Astrocyte (in vitro differentiated cells and primary cell): Measurements from ENCODE around the gene HOXD1. TPM values are rescaled to one million over a fixed set of nuclear protein-coding genes. Genes with fewer than 3 reads are reported as not detected.

Source experiments
- DNase-seq: peaks from one replicate; pipeline ENCODE4 v3.0.0-alpha.2; 2010; ENCODE audit warnings: low read depth
- FAIRE-seq: peaks from 2 replicates; lab custom pipeline; 2011; peaks lifted over from hg19 to GRCh38; lab: Jason Lieb, UNC
- H2AFZ ChIP-seq: 2 replicates; pipeline ENCODE4 v1.6.0; 2012; ENCODE audit warnings: low read depth, low read length, inconsistent platforms
- H3K27ac ChIP-seq: 2 replicates; pipeline ENCODE4 v1.5.1; 2011; ENCODE audit warnings: low read depth, low read length, inconsistent platforms
- H3K27me3 ChIP-seq: 2 replicates; pipeline ENCODE4 v1.6.0; 2011; ENCODE audit warnings: low read length, inconsistent platforms; ENCODE audit not compliant: insufficient read depth
- H3K36me3 ChIP-seq: 2 replicates; pipeline ENCODE4 v1.5.1; 2011; ENCODE audit warnings: low read length, inconsistent platforms; ENCODE audit not compliant: insufficient read depth
- H3K4me1 ChIP-seq: 2 replicates; pipeline ENCODE4 v1.5.1; 2011; ENCODE audit warnings: low read length, inconsistent platforms; ENCODE audit not compliant: insufficient read depth
- H3K4me2 ChIP-seq: 2 replicates; pipeline ENCODE4 v1.6.0; 2012; ENCODE audit warnings: low read length, inconsistent platforms
- H3K4me3 ChIP-seq: 2 replicates; pipeline ENCODE4 v1.5.1; 2011; ENCODE audit warnings: low read depth, mild to moderate bottlenecking, low read length, inconsistent platforms; ENCODE audit not compliant: insufficient read depth
- H3K79me2 ChIP-seq: 2 replicates; pipeline ENCODE4 v1.6.0; 2012; ENCODE audit warnings: mild to moderate bottlenecking, low read length, inconsistent platforms; ENCODE audit not compliant: insufficient read depth
- H3K9ac ChIP-seq: 2 replicates; pipeline ENCODE4 v1.6.0; 2012; ENCODE audit warnings: mild to moderate bottlenecking, low read length, inconsistent platforms
- H3K9me3 ChIP-seq: 2 replicates; pipeline ENCODE4 v1.5.1; 2012; ENCODE audit warnings: low read depth, mild to moderate bottlenecking, low read length, inconsistent platforms; ENCODE audit not compliant: insufficient read depth
- H4K20me1 ChIP-seq: 2 replicates; pipeline ENCODE4 v1.6.0; 2012; ENCODE audit warnings: low read length, inconsistent platforms; ENCODE audit not compliant: insufficient read depth
- H3K27ac Mint-ChIP-seq: one replicate; pipeline ENCODE4 v1.8.0; 2021; ENCODE audit warnings: mild to moderate bottlenecking, mixed read lengths; ENCODE audit not compliant: unreplicated experiment
- H3K27me3 Mint-ChIP-seq: one replicate; pipeline ENCODE4 v1.8.0; 2021; ENCODE audit warnings: low read depth, mixed read lengths; ENCODE audit not compliant: unreplicated experiment
- H3K36me3 Mint-ChIP-seq: one replicate; pipeline ENCODE4 v1.8.0; 2021; ENCODE audit warnings: low read depth, mixed read lengths; ENCODE audit not compliant: unreplicated experiment
- H3K4me1 Mint-ChIP-seq: one replicate; pipeline ENCODE4 v1.8.0; 2021; ENCODE audit warnings: low read depth, mixed read lengths; ENCODE audit not compliant: unreplicated experiment
- H3K4me3 Mint-ChIP-seq: one replicate; pipeline ENCODE4 v1.8.0; 2021; ENCODE audit warnings: mild to moderate bottlenecking, moderate library complexity, mixed read lengths; ENCODE audit not compliant: unreplicated experiment
- H3K9me3 Mint-ChIP-seq: one replicate; pipeline ENCODE4 v1.8.0; 2021; ENCODE audit warnings: mild to moderate bottlenecking, mixed read lengths; ENCODE audit not compliant: unreplicated experiment
- EZH2 ChIP-seq: IDR thresholded peaks from 2 replicates; pipeline ENCODE4 v1.6.1; 2012; ENCODE audit warnings: mild to moderate bottlenecking, low read length, inconsistent platforms; ENCODE audit not compliant: insufficient read depth
- total RNA-seq: library from RNA; stranded (reverse); gene quantifications from 2 replicates; pipeline ENCODE4 v1.2.1, GENCODE V29; 2021
- TF ChIP-seq, protein P1 (sequence below): IDR thresholded peaks from 2 replicates; pipeline ENCODE4 v1.5.1; 2011; ENCODE audit warnings: low read depth, mild to moderate bottlenecking, inconsistent platforms, low read length, moderate library complexity; ENCODE audit not compliant: insufficient read depth

HOXD1 gene
- total RNA-seq, 1 donor from 2014 or later, result not detected

DNA sequence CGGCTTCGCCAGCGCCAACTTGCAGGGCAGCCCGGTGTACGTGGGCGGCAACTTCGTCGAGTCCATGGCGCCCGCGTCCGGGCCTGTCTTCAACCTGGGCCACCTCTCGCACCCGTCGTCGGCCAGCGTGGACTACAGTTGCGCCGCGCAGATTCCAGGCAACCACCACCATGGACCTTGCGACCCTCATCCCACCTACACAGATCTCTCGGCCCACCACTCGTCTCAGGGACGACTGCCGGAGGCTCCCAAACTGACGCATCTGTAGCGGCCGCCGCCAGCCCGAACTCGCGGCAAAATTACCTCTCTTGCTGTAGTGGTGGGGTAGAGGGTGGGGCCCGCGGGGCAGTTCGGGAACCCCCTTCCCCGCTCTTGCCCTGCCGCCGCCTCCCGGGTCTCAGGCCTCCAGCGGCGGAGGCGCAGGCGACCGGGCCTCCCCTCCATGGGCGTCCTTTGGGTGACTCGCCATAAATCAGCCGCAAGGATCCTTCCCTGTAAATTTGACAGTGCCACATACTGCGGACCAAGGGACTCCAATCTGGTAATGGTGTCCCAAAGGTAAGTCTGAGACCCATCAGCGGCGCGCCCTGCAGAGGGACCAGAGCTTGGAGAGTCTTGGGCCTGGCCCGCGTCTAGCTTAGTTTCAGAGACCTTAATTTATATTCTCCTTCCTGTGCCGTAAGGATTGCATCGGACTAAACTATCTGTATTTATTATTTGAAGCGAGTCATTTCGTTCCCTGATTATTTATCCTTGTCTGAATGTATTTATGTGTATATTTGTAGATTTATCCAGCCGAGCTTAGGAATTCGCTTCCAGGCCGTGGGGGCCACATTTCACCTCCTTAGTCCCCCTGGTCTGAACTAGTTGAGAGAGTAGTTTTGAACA is 16.2 kb upstream of the HOXD1 start:
- H3K27me3 ChIP-seq, result peaks cover 61% of the 10 kb centered on the region
- H3K36me3 ChIP-seq, result no peaks in the 10 kb centered on the region
- H3K4me1 Mint-ChIP-seq, result peaks cover 12% of the 10 kb centered on the region
- H3K79me2 ChIP-seq, result no peaks in the 10 kb centered on the region
- H3K36me3 Mint-ChIP-seq, result no peaks in the 10 kb centered on the region
- no peak overlapping the region for H3K27ac Mint-ChIP-seq
- peak overlapping the region; percentile 20 for H3K4me3 ChIP-seq
- peak overlapping the region; percentile 37 for H3K27ac ChIP-seq
- peak overlapping the region; percentile 66 for H2AFZ ChIP-seq
- no peak overlapping the region for H3K4me3 Mint-ChIP-seq
- peaks cover 79% of the 10 kb centered on the region for H3K27me3 Mint-ChIP-seq
- no peaks in the 10 kb centered on the region for H3K9me3 ChIP-seq
- DNase-seq, result peak; percentile 49
- peaks cover 13% of the 10 kb centered on the region for H3K9me3 Mint-ChIP-seq
- peak overlapping the region; percentile 50 for H3K4me2 ChIP-seq
- peaks cover 4% of the 10 kb centered on the region for H3K4me1 ChIP-seq
- peak; percentile 79 for TF ChIP-seq EZH2
- TF ChIP-seq, protein P1, sequence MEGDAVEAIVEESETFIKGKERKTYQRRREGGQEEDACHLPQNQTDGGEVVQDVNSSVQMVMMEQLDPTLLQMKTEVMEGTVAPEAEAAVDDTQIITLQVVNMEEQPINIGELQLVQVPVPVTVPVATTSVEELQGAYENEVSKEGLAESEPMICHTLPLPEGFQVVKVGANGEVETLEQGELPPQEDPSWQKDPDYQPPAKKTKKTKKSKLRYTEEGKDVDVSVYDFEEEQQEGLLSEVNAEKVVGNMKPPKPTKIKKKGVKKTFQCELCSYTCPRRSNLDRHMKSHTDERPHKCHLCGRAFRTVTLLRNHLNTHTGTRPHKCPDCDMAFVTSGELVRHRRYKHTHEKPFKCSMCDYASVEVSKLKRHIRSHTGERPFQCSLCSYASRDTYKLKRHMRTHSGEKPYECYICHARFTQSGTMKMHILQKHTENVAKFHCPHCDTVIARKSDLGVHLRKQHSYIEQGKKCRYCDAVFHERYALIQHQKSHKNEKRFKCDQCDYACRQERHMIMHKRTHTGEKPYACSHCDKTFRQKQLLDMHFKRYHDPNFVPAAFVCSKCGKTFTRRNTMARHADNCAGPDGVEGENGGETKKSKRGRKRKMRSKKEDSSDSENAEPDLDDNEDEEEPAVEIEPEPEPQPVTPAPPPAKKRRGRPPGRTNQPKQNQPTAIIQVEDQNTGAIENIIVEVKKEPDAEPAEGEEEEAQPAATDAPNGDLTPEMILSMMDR, result no peak
- FAIRE-seq, result no peak
- no peaks in the 10 kb centered on the region for H4K20me1 ChIP-seq
- peak overlapping the region; percentile 57 for H3K9ac ChIP-seq

GRCh38 chr2:176172895-176173566 is 15.4 kb upstream of the HOXD1 start:
- no peak overlapping the region for H2AFZ ChIP-seq
- Mint-ChIP-seq H3K4me1 (peaks cover 12% of the 10 kb centered on the region), H3K4me3 (no peak overlapping the region), H3K9me3 (peaks cover 13% of the 10 kb centered on the region), H3K27ac (no peak overlapping the region), H3K27me3 (peaks cover 78% of the 10 kb centered on the region), H3K36me3 (no peaks in the 10 kb centered on the region)
- peaks cover 4% of the 10 kb centered on the region for H3K4me1 ChIP-seq
- H3K4me2 ChIP-seq, result peak overlapping the region; percentile 50
- no peaks in the 10 kb centered on the region for H3K9me3 ChIP-seq
- peaks cover 61% of the 10 kb centered on the region for H3K27me3 ChIP-seq
- no peak for DNase-seq
- peak overlapping the region; percentile 57 for H3K9ac ChIP-seq
- TF ChIP-seq, protein P1, result no peak
- no peak for TF ChIP-seq EZH2
- peak overlapping the region; percentile 37 for H3K27ac ChIP-seq
- H3K4me3 ChIP-seq, result peak overlapping the region; percentile 31
- no peaks in the 10 kb centered on the region for H3K36me3 ChIP-seq
- FAIRE-seq, result no peak
- H4K20me1 ChIP-seq, result no peaks in the 10 kb centered on the region
- no peaks in the 10 kb centered on the region for H3K79me2 ChIP-seq
